Psoas muscle (tissue), 8 donors: ENCODE results near the gene HMGXB3. TPM values are rescaled to one million over a fixed set of nuclear protein-coding genes. Genes with fewer than 3 reads are reported as not detected.

Source experiments
- ATAC-seq, 4 donors: fragments of 200-7000 bp; cut with Tn5 transposase; one replicate each; pipeline ENCODE4 v1.9.1; 2020; ENCODE audit warnings: moderate library complexity in 3 of 4, mild to moderate bottlenecking in 2 of 4
- DNase-seq, 2 donors: peaks; one replicate each; pipeline ENCODE4 v3.0.0-alpha.2; 2020
- H3K27ac ChIP-seq: fragments of 200-600 bp; one replicate; pipeline ENCODE4 v1.8.0; 2022
- H3K27me3 ChIP-seq, 3 donors: fragments of 200-600 bp in 1 of 3; one replicate each; pipeline versions ENCODE4 v1.6.1 to v1.8.0; 2013 to 2022; ENCODE audit warnings: low read length in 2 of 3, mild to moderate bottlenecking in 2 of 3, moderate library complexity in 1 of 3; ENCODE audit not compliant: insufficient read depth in 3 of 3
- H3K36me3 ChIP-seq, 2 donors: fragments of 200-600 bp in 1 of 2; one replicate each; pipeline versions ENCODE4 v1.6.1 to v1.8.0; 2013 to 2022; ENCODE audit warnings: low read depth in 1 of 2, mild to moderate bottlenecking in 1 of 2, moderate library complexity in 1 of 2; ENCODE audit not compliant: insufficient read depth in 1 of 2
- H3K4me1 ChIP-seq: fragments of 200-600 bp; one replicate; pipeline ENCODE4 v1.8.0; 2022
- H3K4me3 ChIP-seq: fragments of 200-600 bp; one replicate; pipeline ENCODE4 v1.8.0; 2022; ENCODE audit warnings: mild to moderate bottlenecking
- H3K9me3 ChIP-seq: fragments of 200-600 bp; one replicate; pipeline ENCODE4 v1.8.0; 2022
- CTCF ChIP-seq: fragments of 200-600 bp; IDR thresholded peaks from one replicate; pipeline ENCODE4 v1.8.0; 2022; ENCODE audit warnings: antibody characterized with exemption
- WGBS, 3 donors: extraction: QIAGEN DNeasy Blood & Tissue Kit; methylation state at CpG; one replicate each; pipeline versions ENCODE4 v1.1.6 to v1.1.7; 2013; 5-methylcytosine and 5-hydroxymethylcytosine counted together
- intact Hi-C, 2 donors: fragments of 100-400 bp; cut with DNase I; formaldehyde crosslinking; loops; one replicate each; pipeline versions ENCODE4 v1.11.0 to v1.14.2; 2022
- polyA plus RNA-seq, 3 donors: library from polyadenylated mRNA; stranded (reverse); fragments of 200-250 nt; gene quantifications; one replicate each; pipeline ENCODE4 v1.2.3, GENCODE V29; 2013
- total RNA-seq, 4 donors: library from RNA; stranded (reverse); fragmentation: NEBNext Ultra II Directional in 2 of 4; extraction: Animal tissue kit (Norgen Biotek cat#: 25700) in 2 of 4; gene quantifications; one replicate each; pipeline versions ENCODE4 v1.2.1 to v1.2.4, GENCODE V29; 2021 to 2023
- donor health status: healthy with polysubstance abuse.
- donor health status: DM: no; HTN: no; CAD: no; lungs with moderate emphysema.
- donor health status: Bipolar disorder and iron deficiency.
- donor health status: healthy.
- donor health status: DM: yes; HTN: yes; CAD: no.
- donor health status: DM: no; HTN: no; CAD: no.
- donor health status: DM: no; HTN: no; CAD: no.
- donor health status: DM: yes; HTN: yes; CAD: no.

The HMGXB3 gene
- total and polyA plus RNA-seq, 7 donors, result 8.6 to 23.2 (median 15.4) TPM

GRCh38 chr5:150055326-150056074, 55.0 kb downstream of the HMGXB3 start:
- H3K4me1 ChIP-seq, result peaks cover 6% of the 10 kb centered on the region
- no peak for ATAC-seq
- no peak for DNase-seq

GRCh38 chr5:150056075-150056443, 55.5 kb downstream of the HMGXB3 start:
- Histone ChIP-seq H3K4me1 (peaks cover 6% of the 10 kb centered on the region), H3K4me3 (no peak overlapping the region), H3K27ac (no peak overlapping the region), H3K36me3 (peaks cover 20 to 54% of the 10 kb centered on the region in 2 donors), H3K27me3 (no peaks in the 10 kb centered on the region), H3K9me3 (no peaks in the 10 kb centered on the region)
- DNase-seq (peak in 1 of 2 donors; percentile 26), ATAC-seq (no peak)
- no peak for TF ChIP-seq CTCF
- 94 to 96% (median 94%) methylated on average over 9 of the region's 9 CpGs for WGBS, 3 donors
- intact Hi-C loops, result no loop called here

More at GRCh38 chr5:150055326-150056074, 55.0 kb downstream of the HMGXB3 start:
- H3K27ac ChIP-seq, result no peak overlapping the region
- no peaks in the 10 kb centered on the region for H3K9me3 ChIP-seq
- TF ChIP-seq CTCF, result no peak
- no peak overlapping the region for H3K4me3 ChIP-seq
- no peaks in the 10 kb centered on the region for H3K27me3 ChIP-seq
- peaks cover 20 to 59% of the 10 kb centered on the region in 2 donors for H3K36me3 ChIP-seq
- intact Hi-C loops, result no loop called here
- WGBS, 3 donors, result 89 to 91% (median 91%) methylated on average over 14 of the region's 14 CpGs

- Histone ChIP-seq H3K9me3 (no peaks in the 10 kb centered on the region), H3K4me3 (no peak overlapping the region), H3K27me3 (no peaks in the 10 kb centered on the region), H3K36me3 (peaks cover 14 to 44% of the 10 kb centered on the region in 2 donors), H3K27ac (no peak overlapping the region), H3K4me1 (peaks cover 6% of the 10 kb centered on the region)
- intact Hi-C loops, result no loop called here
- 53 to 63% (median 55%) methylated on average over 8 of the region's 8 CpGs for WGBS, 3 donors
- TF ChIP-seq CTCF, result no peak
- ATAC-seq (peak in 3 of 4 donors; percentile 9 to 22 (median 11)), DNase-seq (peak in 1 of 2 donors; percentile 46)
These were observed 56.5 kb downstream of the HMGXB3 start for GRCh38 chr5:150057052-150057451.

- H3K9me3 ChIP-seq, result no peaks in the 10 kb centered on the region
- intact Hi-C loops, result no loop called here
- no peak for TF ChIP-seq CTCF
- DNase-seq, result peak in 1 of 2 donors; percentile 30
- H3K27ac ChIP-seq, result no peak overlapping the region
- peak in 3 of 4 donors; percentile 10 to 21 (median 16) for ATAC-seq
- peaks cover 6% of the 10 kb centered on the region for H3K4me1 ChIP-seq
- no peaks in the 10 kb centered on the region for H3K27me3 ChIP-seq
- WGBS, 3 donors, result 84 to 96% (median 94%) methylated on average over 2 of the region's 2 CpGs
- peaks cover 10 to 39% of the 10 kb centered on the region in 2 donors for H3K36me3 ChIP-seq
- H3K4me3 ChIP-seq, result no peak overlapping the region
These were observed 57.0 kb downstream of the HMGXB3 start for GRCh38 chr5:150057511-150057910.
